GM04503 (cell line): ENCODE data around the gene SCIN.
"Not testable (repeated sequence)": the region's sequence is repeated elsewhere in the genome, so short reads cannot be mapped to it uniquely, and the experiment has no call there.

Experiments used
- DNase-seq: peaks from one replicate; pipeline ENCODE4 v3.0.0-alpha.2; 2012; ENCODE audit warnings: low read depth

Gene SCIN

DNA sequence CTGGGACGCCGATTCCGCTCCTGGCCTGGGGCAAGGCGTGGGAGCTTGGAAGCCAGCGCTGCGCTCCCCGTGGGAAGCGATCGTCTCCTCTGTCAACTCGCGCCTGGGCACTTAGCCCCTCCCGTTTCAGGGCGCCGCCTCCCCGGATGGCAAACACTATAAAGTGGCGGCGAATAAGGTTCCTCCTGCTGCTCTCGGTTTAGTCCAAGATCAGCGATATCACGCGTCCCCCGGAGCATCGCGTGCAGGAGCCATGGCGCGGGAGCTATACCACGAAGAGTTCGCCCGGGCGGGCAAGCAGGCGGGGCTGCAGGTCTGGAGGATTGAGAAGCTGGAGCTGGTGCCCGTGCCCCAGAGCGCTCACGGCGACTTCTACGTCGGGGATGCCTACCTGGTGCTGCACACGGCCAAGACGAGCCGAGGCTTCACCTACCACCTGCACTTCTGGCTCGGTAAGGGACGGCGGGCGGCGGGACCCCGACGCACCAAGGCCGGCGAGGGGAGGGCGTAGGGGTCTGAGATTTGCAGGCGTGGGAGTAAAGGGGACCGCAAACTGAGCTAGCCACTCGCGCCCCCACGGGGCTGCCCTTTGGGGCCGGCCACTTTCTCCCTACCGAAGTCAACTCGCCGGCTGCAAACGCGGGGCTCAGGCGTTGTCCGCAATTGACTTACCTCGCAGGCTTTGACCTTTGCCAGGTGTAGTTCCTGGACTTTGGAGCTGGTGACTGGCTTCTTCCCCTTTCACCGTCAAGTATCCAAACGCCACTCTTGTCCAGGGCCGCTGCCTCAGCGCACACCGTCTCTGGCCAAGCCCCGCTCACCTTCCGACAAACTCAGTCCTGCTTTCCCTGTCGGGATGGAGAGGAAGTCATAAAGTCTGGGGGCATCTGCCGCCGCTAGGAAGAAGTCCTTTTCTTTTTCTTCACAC lies at the start of gene SCIN:
TSS of gene SCIN (plus strand) at position 187 of the 928 bp plus-strand sequence. CDS start at position 254, 67 bp downstream.
- no peak for DNase-seq

DNA sequence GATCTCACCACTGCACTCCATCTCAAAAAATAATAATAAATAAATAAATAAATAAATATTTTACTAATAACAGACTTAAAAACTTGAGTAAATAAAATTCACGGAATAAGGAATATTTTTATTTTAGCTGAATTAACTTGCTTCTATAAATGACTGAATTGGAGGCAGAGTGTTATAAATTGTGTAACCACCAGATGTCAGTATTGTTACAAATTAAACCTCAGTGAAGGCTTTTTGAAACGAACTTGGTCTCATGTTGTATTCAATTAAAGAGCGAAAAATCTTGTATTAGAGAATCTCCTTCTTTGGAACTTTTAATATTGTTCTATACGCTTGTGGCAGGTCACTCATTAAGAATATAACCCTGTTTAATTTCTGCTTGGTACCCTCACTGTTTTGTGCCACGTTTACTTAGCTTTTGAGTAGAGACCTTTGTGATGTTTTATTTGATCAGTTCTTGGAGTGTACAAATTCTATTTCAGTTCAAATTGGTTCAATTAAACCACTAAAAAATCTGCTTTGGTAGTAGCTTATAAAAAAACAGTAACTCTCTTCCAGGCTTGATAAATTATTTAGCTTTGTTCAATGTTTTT lies 45.6 kb upstream of the SCIN start:
- DNase-seq = no peak

DNA sequence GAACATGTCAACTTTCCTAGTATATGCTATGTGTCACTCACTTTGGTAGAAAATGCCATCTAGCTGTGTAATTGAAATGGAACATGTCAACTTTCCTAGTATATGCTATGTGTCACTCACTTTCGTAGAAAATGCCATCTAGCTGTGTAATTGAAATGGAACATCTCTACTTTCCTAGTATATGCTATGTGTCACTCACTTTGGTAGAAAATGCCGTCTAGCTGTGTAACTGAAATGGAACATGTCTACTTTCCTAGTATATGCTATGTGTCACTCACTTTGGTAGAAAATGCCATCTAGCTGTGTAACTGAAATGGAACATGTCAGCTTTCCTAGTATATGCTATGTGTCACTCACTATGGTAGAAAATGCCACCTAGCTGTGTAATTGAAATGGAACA lies 43.8 kb upstream of the SCIN start:
- not testable (repeated sequence) for DNase-seq

DNA sequence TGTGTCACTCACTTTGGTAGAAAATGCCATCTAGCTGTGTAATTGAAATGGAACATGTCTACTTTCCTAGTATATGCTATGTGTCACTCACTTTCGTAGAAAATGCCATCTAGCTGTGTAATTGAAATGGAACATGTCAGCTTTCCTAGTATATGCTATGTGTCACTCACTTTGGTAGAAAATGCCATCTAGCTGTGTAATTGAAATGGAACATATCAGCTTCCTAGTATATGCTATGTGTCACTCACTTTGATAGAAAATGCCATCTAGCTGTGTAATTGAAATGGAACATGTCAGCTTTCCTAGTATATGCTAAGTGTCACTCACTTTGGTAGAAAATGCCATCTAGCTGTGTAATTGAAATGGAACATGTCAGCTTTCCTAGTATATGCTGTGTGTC lies 42.9 kb upstream of the SCIN start:
- not testable (repeated sequence) for DNase-seq

DNA sequence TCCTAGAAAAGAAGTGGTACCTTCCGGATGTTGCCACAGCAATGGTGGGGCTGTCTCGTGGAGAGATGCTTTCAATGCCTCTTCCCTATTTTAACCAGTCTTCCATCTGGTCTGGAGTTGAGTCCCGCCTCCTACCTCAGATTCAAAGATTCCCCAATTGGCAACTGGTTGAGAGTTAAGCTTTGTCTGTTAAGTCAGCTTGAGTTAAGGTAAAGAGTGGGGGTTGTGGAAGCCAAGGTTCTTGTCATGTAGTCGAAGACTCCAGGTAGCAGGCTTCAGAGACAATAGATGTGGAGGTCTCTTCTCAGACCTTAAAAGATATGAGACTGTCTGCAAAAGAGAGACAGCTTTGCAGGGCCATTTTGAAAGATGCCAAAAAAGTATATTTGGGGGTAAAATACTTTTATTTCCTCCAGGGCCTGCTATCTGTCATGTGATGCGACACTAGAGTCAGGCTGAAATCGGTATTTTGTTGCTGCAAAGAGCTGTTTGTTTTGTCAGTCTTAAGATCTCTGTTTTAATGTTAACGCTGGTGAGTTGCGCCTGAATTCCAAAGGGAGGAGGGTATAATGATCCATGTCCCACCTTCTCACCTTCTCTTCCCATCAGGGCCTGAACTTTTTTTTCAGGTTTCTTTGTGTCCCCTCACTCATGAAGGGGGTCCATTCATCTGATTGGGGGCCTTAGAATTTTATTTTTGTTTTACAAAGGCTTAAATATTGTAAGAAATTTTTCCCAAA lies 40.4 kb upstream of the SCIN start:
- no peak for DNase-seq

DNA sequence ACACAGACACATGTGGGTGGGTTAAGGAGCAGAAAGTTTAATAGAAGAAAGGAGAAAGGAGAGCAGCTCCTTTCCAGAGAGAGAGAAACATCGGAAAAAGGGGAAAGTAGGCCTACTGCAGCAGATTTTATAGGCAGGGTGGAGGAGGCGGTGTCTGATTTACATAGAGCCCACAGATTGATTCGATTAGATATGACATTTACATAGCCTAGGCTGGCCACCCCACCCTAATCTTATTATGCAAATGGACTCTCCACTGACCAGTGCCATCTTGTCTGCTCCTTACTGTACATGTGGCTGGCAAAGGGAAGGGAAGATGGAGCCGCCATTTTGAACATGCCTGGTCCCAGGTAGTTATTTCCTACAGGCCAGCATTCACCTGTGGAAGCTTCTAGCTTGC lies 38.7 kb upstream of the SCIN start:
- DNase-seq = no peak

DNA sequence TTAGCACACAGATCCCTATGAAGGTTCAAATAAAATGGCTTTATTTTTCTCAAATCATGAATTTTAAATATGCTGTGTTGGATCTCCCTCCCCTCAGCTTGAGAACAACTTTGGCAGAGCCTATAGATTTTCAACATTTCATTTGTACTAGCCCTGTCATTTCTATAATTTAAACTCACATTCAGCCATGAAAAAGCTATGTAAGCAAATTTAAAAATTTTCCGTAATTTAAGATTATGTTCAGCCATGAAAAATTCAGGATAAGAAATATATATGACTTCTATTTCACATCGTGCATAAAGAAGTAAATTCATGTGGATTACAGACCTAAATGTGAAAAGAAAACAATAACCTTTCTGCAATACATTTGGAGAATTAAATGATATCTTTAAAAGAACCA lies 36.5 kb upstream of the SCIN start:
- DNase-seq = no peak

DNA sequence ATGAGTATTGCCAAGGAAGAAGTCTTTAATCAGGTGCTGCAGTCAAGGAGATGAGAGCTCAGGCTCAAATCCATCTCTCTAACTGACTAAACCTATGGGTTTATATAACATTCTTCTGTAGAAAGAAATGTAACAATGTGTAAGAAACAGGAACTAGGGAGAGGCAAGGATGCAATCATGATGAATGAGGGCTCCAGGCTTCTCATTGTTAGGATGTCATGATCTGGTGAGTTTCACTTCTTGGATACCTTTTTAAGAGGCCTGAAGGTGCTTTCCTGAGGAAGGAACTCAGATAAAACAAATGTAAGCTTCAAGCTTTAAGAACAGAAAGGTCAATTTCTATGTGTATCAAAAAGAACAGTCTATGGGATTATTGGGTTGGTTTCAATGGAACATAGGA lies 30.8 kb upstream of the SCIN start:
- no peak for DNase-seq

DNA sequence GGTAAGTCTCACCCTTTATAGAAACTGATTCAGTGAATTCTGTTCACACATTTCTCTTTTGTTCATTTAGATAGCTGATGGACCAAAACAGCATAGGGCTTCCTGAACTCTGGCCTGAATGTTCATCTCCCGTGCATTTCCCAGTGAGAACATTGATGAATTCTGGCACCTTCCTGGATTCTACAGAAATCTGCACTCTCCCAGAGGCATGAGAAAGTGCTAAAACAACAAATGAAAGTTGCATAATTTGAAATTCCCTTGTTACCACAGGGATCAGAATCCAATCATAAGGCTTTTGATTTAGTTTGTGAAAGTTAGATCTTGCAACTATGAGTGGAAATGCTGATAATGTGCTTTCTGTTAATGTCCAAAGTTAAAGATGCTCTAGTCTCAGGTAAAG lies 29.7 kb upstream of the SCIN start:
- DNase-seq = no peak

DNA sequence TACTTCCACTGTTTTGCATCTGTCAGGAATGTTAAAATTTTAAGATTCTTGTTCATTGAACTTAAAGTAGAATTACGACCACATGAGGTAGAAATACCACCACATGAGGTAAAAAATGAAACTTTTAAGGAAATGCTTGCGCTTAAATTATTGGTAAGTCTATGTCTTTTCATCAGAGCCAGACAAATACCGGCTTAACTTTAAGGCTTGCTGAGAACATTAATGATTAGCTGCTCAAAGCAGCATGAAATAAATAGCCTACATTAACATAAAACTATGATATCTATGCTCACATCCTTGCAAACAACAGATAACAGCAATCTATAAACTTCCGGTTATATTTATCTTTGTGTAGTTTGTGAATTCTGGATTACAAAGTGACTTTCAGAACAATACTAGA lies 26.9 kb upstream of the SCIN start:
- no peak for DNase-seq

DNA sequence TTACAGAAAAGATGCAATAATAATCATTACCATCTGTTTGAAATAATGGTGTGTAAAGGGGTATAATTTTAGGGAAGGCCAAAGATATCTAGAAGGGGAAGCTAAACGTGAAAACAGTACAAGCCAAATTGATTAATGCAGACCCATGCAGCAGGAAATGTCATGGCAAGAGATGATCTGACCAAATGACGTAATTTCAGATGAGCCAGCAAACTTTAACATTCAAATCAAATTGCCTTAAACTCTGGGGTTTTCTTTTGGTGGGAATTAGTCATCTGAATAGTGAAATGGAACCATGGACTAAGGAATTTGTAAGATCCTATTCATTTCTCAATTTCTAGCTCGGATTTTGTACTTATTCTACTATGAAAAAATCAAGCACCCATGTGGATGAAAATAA lies 21.4 kb upstream of the SCIN start:
- DNase-seq = no peak

DNA sequence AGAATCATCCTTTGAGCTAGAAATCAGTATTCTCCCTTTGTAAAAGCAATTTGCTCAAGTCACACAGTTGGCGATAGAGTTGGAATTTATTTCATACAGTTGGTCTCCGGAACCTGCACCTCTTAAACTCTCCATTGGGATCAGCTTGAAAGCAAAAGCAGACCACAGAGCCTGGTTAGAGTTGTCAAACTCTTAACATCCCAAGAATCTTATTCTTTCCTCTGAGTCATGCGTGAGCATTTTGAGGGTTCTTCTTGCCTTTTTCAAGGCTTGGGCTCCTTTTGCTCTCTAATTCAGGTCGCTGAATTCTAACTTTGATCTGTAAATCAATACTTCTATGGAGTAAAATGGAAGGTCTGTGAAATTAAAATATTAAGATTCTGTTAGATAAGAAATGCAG lies 19.6 kb upstream of the SCIN start:
- no peak for DNase-seq

DNA sequence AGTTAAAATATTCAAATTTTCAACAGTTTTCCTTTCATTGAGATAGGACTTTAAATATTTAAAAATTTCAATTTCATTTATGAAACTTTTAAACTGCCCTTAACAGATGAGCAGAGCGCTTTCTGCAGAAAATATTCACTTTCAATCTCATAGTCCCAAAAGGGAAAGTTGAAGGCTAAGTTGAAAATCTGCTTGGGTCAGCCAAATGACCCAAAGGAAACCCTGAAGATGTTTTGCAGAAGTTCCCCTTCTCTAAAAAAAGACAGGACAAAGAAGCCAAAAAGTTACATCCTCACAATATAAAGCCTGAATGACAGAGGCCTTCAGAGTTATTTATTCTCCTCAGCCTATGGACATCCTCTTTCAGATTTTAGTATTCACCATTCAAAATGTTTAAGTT lies 17.6 kb upstream of the SCIN start:
- DNase-seq = no peak

DNA sequence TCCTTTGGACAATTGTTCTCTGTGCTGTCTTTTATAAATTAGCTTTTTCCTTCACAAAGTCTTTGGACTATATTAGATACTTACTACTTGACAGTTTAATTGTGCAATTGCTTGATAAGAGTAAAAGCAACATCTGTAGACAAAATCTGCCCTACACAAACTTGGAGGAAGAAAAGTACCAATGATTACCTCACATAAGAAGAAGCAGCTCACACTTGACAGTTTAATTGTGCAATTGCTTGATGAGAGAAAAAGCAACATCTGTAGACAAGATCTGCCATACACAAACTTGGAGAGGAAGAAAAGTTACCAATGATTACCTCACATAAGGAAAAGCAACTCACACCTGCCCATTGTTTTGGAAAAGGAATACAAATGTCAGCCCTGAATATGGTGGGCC lies 17.1 kb upstream of the SCIN start:
- DNase-seq = no peak

DNA sequence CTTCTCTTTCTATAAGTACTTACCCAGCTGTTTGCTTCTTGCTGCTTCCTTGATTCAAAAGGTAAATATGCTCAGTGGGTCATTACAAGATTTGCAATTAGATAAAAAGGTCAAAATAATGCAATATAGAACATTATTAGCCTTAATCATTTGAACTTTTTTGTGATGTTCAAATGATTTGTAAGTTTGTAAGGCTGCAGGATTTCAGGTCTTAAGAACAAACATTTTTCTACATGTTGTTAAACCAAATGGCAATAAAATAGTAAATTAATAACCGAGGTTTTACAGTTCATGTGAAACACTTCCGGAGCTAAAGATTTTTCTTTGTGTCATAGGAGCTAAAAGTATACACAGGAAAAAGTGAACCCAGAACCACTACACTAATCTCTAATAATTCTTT lies 16.2 kb upstream of the SCIN start:
- DNase-seq = no peak

DNA sequence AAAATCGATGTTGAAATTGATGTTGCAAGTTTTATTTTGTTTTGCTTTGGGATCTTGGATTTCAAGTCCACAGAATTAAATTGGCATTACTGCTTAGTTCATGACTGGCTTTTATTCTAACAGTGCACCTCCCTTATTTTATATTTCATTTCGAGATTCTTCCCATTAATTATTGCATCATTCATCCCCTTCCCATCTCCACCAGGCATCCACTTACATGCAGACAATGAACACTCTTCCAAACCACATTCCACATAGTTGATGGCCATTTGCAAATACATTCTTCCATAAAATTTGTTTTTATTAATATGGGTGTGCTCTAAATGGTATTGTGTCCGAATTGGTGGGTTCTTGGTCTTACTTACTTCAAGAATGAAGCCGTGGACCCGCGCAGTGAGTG lies 15.6 kb upstream of the SCIN start:
- no peak for DNase-seq

DNA sequence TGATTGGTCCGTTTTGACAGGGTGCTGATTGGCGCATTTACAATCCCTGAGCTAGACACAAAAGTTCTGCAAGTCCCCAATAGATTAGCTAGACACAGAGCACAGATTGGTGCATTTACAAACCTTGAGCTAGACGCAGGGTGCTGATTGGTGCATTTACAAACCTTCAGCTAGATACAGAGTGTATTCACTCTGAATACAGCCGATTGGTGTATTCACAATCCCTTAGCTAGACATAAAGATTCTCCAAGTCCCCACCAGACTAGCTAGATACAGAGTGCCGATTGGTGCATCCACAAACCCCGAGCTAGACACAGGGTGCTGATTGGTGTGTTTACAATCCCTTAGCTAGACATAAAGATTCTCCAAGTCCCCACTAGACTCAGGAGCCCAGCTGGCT lies 14.8 kb upstream of the SCIN start:
- not testable (repeated sequence) for DNase-seq

DNA sequence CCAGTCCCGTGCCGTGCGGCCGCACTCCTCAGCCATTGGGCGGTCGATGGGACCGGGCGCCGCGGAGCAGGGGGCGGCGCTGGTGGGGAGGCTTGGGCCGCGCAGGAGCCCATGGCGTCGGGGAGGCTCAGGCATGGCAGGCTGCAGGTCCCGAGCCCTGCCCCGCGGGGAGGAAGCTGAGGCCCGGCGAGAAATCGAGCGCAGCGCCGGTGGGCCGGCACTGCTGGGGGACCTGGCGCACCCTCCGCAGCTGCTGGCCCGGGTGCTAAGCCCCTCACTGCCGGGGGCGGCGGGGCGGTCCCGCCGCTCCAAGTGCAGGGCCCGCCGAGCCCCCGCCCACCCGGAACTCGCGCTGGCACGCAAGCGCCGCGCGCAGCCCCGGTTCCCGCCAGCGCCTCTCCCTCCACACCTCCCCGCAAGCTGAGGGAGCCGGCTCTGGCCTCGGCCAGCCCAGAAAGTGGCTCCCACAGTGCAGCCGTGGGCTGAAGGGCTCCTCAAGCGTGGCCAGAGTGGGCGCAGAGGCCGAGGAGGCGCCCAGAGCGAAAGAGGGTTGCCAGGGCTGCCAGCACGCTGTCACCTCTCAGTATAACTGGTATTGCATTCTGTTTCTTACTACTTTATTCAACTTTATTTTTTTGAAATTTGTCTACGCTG lies 14.3 kb upstream of the SCIN start:
- DNase-seq = not testable (repeated sequence)

DNA sequence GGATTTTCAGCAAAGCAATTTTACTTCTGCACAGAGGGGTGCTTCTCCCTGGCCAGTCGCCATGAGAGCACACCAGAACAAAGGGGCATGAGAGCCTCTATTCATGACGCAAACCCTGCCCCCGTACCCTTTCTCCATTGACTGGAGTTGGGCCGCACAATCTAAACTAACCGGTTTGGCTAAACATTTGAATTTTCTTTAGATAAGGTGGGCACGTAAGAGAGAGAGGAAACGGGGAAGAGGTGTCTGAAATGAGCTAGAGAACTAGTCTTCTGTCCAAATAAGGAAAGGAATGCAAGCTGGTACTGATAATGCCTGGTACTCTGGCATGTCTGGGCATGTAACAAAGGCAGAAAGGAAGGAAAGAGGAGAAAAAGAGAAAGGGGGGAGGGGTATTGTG lies 13.2 kb upstream of the SCIN start:
- DNase-seq = no peak

DNA sequence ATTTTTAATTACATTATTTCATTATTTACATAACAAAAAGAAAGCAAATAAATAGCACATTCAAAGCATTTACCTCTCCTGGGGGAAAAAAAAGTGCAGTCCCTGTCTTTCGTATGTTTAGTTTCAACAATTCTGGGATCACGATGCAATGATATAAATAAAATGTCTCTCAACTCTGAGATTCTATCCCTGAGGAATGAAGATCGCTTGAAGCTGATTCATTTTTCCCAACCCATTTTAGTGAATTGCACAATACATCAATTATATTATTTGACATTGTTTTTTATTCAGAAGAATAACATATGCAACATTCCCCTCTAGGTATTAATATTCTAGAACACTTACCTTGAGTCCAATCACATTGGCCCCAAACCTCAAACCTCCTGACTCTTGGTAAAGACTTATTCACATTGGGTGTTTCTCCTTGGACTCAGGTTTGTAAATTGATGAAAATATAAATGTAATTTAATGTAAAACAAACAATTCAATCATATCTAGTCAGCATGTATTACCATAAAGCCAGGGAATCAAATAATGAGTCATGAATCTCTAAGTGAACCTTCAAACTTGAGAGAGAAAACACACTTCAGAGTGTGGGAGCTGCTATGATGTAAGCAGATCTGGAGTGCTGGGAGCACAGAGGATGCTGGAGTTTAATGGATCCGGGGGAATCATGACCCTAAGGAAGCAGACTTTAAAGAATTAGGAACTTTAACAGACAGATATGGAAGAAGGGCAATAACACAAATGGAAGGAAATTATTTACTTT lies 5.3 kb upstream of the SCIN start:
- no peak for DNase-seq

DNA sequence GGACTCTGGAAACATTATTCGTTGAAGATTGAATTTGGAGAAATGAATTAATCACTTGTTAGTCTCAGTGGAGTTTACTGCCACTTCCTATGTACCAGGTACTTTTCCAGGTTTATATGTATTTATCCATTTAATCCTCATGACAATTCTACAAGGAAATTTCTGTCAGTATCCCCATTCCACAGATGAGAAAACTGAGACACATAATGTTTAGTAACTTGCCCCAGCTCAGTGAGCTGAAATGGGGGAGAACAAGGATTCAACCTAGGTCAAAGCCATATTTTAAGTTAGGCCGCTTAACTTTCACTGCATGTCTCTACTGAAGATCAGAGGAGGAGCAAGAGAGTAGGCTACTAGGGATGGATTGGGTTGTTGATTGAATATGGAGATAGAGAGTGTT lies 4.6 kb upstream of the SCIN start:
- DNase-seq = no peak

DNA sequence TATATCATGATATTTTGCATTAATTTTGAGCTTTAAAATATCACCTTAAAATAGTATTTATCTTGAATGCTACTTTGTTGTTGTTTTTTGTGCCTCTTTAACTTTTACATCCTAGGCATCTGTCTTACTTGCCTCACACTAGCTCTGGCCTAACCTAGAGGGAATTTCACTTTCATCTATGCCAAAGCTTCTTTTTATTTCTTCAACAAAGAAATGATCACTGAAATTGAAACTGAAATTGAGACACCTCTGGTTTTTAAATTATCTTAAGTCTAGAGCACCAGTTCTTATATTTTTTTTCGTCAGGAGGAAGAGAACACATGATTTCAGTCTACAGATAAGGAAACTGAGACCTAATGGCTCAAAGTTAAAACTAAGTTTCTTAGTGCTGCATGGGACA lies 3.5 kb upstream of the SCIN start:
- DNase-seq = no peak
